ENCODE results near the gene PREX1. TPM values are rescaled to one million over a fixed set of nuclear protein-coding genes. Genes with fewer than 3 reads are reported as not detected.

The PREX1 gene
- total RNA-seq, 1 donor from 2014 or later: 66.0 TPM

- no peak for DNase-seq
- TF ChIP-seq CTCF (IDR thresholded peaks at IDR 0.05): no peak
- Histone ChIP-seq H3K36me3 (no peaks in the 10 kb centered on the region), H3K27ac (no peak overlapping the region), H3K9me3 (no peaks in the 10 kb centered on the region), H3K4me1 (peaks cover 9% of the 10 kb centered on the region), H3K27me3 (no peaks in the 10 kb centered on the region), H3K4me3 (no peak overlapping the region)
- no peak for ATAC-seq
- intact Hi-C loops (cut with DNase I): no loop called here
These were observed 119.2 kb downstream of the PREX1 start for GRCh38 chr20:48708630-48709029.

DNA sequence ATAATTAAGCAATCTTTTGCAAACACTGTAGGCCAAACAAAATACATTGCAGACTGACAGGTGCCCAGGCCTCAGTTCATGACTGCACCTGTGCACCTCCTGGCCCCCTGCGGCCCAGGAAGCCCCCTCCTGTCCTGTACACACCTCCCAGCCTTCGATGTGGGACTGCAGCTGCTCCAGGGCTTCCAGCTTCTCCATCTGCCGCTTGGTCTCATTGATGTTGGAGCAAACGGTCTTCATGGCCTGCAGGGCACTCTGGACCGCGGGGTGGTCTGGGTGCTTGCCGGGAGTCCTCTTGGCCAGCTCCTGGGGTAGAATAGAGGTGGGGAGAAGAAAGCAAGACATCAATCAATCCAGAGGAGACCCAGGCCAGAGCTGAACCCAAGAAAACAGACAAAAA is 119.7 kb downstream of the PREX1 start:
- TF ChIP-seq CTCF (IDR thresholded peaks at IDR 0.05): no peak
- H3K36me3 ChIP-seq: no peaks in the 10 kb centered on the region
- H3K4me3 ChIP-seq: no peak overlapping the region
- ATAC-seq (no peak), DNase-seq (no peak)
- intact Hi-C loops (cut with DNase I): no loop called here
- H3K4me1 ChIP-seq: peaks cover 9% of the 10 kb centered on the region
- no peaks in the 10 kb centered on the region for H3K27me3 ChIP-seq
- no peak overlapping the region for H3K27ac ChIP-seq
- H3K9me3 ChIP-seq: no peaks in the 10 kb centered on the region

DNA sequence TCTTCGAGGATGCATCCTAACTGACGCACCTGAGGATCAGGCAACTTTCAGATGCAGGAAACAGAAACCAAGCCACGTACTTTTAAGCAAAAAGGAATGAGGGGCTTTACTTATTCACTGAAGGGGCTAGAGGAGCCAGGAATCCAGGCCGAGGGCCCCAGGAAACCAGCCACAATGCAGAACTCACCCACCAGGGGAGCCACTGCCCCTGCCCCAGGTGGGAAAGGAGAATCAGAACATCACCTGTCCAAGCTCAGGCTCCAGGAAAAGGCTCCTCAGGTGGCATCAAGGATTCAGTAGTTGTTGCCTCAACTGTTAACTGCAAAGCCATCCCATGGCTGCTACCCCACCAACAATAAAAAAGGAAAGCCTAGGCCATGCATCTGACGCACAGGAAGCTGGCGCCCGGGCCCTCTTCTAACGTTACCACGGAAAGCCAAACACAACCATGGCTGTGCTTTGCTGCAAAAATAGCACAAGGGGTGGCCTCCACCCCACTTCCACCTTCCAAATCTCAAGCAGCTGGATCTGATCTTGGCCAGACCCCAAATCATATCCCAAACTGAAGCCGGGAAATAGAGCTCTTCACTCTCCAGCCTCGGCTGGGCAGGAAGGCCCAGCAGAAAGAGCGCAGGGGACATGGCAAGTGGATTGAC is 121.0 kb downstream of the PREX1 start:
- Histone ChIP-seq H3K36me3 (no peaks in the 10 kb centered on the region), H3K27me3 (no peaks in the 10 kb centered on the region), H3K9me3 (no peaks in the 10 kb centered on the region), H3K4me1 (peaks cover 9% of the 10 kb centered on the region), H3K4me3 (no peak overlapping the region), H3K27ac (peak overlapping the region; percentile 24)
- ATAC-seq (no peak), DNase-seq (no peak)
- TF ChIP-seq CTCF (IDR thresholded peaks at IDR 0.05): no peak
- intact Hi-C loops (cut with DNase I): no loop called here

DNA sequence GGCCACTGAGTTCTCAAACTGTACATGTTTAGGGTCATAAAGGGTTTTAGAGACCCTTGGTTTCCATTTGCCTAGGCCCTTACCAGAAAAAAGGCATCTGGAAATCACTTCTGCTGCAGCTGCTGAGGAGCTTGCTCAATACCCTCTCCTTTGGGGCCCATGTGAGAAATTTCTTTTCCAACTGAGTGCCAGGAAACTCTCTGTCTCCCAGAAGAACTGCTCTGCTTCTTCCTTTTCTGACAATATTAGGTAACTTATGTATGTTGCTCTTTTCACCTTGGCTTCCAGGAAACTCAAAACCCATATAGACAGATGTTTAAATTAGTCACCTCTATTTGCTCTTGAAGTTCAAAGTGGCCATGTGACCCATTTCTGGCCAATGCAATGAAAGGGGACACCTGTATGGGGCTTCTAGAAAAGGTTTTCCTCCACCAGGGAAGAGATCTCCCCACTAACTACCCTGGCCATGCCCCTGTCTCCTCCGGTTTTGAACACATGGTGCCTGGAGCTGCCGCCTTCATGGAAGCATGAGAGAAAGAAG is 121.6 kb downstream of the PREX1 start:
- peaks cover 9% of the 10 kb centered on the region for H3K4me1 ChIP-seq
- ATAC-seq: no peak
- intact Hi-C loops (cut with DNase I): no loop called here

GRCh38 chr20:48705240-48706115 is 122.3 kb downstream of the PREX1 start:
- Histone ChIP-seq H3K4me3 (no peak overlapping the region), H3K27ac (no peak overlapping the region), H3K27me3 (no peaks in the 10 kb centered on the region), H3K36me3 (no peaks in the 10 kb centered on the region), H3K4me1 (peaks cover 9% of the 10 kb centered on the region), H3K9me3 (no peaks in the 10 kb centered on the region)
- no peak for ATAC-seq
- intact Hi-C loops (cut with DNase I): no loop called here
- TF ChIP-seq CTCF (IDR thresholded peaks at IDR 0.05): no peak
- no peak for DNase-seq

More for the DNA sequence above, 121.6 kb downstream of the PREX1 start:
- Histone ChIP-seq H3K9me3 (no peaks in the 10 kb centered on the region), H3K27me3 (no peaks in the 10 kb centered on the region), H3K4me3 (no peak overlapping the region), H3K27ac (peak overlapping the region; percentile 24), H3K36me3 (no peaks in the 10 kb centered on the region)
- TF ChIP-seq CTCF (IDR thresholded peaks at IDR 0.05): no peak
- no peak for DNase-seq

Data from upper lobe of right lung (tissue), 1 donor.